Neural cell (in vitro differentiated cells): ENCODE measurements around the gene SQOR. TPM values are rescaled to one million over a fixed set of nuclear protein-coding genes. Genes with fewer than 3 reads are reported as not detected.

ENCODE experiments used
- H2AFZ ChIP-seq: fragments of 200-600, 300-800 bp; sonication (generic), shearing (Covaris generic); 2 replicates; pipeline ENCODE4 v1.6.0; 2014; ENCODE audit warnings: low read depth, mild to moderate bottlenecking, antibody characterized with exemption, low read length, moderate library complexity
- H3F3A ChIP-seq: fragments of 200-600 bp; shearing (Covaris generic); 2 replicates; pipeline ENCODE4 v1.6.1; 2016; ENCODE audit warnings: mild to moderate bottlenecking, moderate library complexity, mixed read lengths, antibody characterized with exemption, low read length; ENCODE audit not compliant: insufficient read depth, poor library complexity, severe bottlenecking
- H3K27ac ChIP-seq: fragments of 200-600, 300-800 bp; sonication (generic), shearing (Covaris generic); 2 replicates; pipeline ENCODE4 v1.5.1; 2014; ENCODE audit warnings: mild to moderate bottlenecking, low read length, moderate library complexity
- H3K27me3 ChIP-seq: fragments of 300-800, 200-600 bp; sonication (generic), shearing (Covaris generic); 2 replicates; pipeline ENCODE4 v1.6.0; 2014; ENCODE audit warnings: mild to moderate bottlenecking, low read depth, low read length, moderate library complexity; ENCODE audit not compliant: insufficient read depth
- H3K36me3 ChIP-seq: fragments of 300-800, 200-600 bp; sonication (generic), shearing (Covaris generic); 2 replicates; pipeline ENCODE4 v1.5.1; 2014; ENCODE audit warnings: mild to moderate bottlenecking, antibody characterized with exemption, low read length, moderate library complexity; ENCODE audit not compliant: insufficient read depth
- H3K4me2 ChIP-seq: fragments of 300-800, 200-600 bp; sonication (generic), shearing (Covaris generic); 2 replicates; pipeline ENCODE4 v1.6.0; 2014; ENCODE audit warnings: mild to moderate bottlenecking, low read length
- H3K4me3 ChIP-seq: fragments of 300-800, 200-600 bp; sonication (generic), shearing (Covaris generic); 2 replicates; pipeline ENCODE4 v1.5.1; 2014; ENCODE audit warnings: mild to moderate bottlenecking, low read length, moderate library complexity
- H3K79me2 ChIP-seq: fragments of 200-600 bp; shearing (Covaris generic); replicated peaks from 2 replicates; pipeline ENCODE4 v1.6.0; 2014; ENCODE audit warnings: mild to moderate bottlenecking, low read length, moderate library complexity; ENCODE audit not compliant: insufficient read depth
- H3K9ac ChIP-seq: fragments of 300-800, 200-600 bp; sonication (generic), shearing (Covaris generic); 2 replicates; pipeline ENCODE4 v1.6.1; 2016; ENCODE audit warnings: mild to moderate bottlenecking, low read length, mixed read lengths
- H3K9me2 ChIP-seq: fragments of 200-600 bp; shearing (Covaris generic); 2 replicates; pipeline ENCODE4 v1.6.1; 2016; ENCODE audit warnings: mild to moderate bottlenecking, low read length, mixed read lengths; ENCODE audit not compliant: insufficient read depth
- H3K9me3 ChIP-seq: fragments of 200-600, 300-800 bp; sonication (generic), shearing (Covaris generic); 2 replicates; pipeline ENCODE4 v1.6.1; 2016; ENCODE audit warnings: mild to moderate bottlenecking, mixed run types, low read length, moderate library complexity, mixed read lengths
- H4K20me1 ChIP-seq: fragments of 200-600 bp; shearing (Covaris generic); 2 replicates; pipeline ENCODE4 v1.6.1; 2016; ENCODE audit warnings: mild to moderate bottlenecking, mixed run types; ENCODE audit not compliant: insufficient read depth
- EP300 ChIP-seq: fragments of 450-650 bp; conservative IDR thresholded peaks from 2 replicates; pipeline ENCODE4 v1.6.1; 2014; ENCODE audit warnings: antibody characterized with exemption, mild to moderate bottlenecking, moderate library complexity; ENCODE audit not compliant: poor library complexity, severe bottlenecking
- EZH2 ChIP-seq: fragments of 200-600, 300-800 bp; shearing (Covaris generic), sonication (generic); IDR thresholded peaks from 2 replicates; pipeline ENCODE4 v1.6.1; 2014; ENCODE audit warnings: antibody characterized with exemption, low read length, borderline replicate concordance, mild to moderate bottlenecking; ENCODE audit not compliant: insufficient read depth, poor library complexity, severe bottlenecking
- MXI1 ChIP-seq: fragments of 450-650 bp; conservative IDR thresholded peaks from 2 replicates; pipeline ENCODE4 v1.6.1; 2014; ENCODE audit warnings: antibody characterized with exemption, mild to moderate bottlenecking; ENCODE audit not compliant: poor library complexity, severe bottlenecking
- POLR2AphosphoS5 ChIP-seq: IDR thresholded peaks from 2 replicates; pipeline ENCODE4 v1.6.1; 2012
- RAD21 ChIP-seq: fragments of 450-650 bp; conservative IDR thresholded peaks from 2 replicates; pipeline ENCODE4 v1.6.1; 2014; ENCODE audit warnings: antibody characterized with exemption, mild to moderate bottlenecking, moderate library complexity
- SMC3 ChIP-seq: fragments of 450-650 bp; conservative IDR thresholded peaks from 2 replicates; pipeline ENCODE4 v1.6.1; 2014; ENCODE audit warnings: antibody characterized with exemption, mild to moderate bottlenecking, moderate library complexity; ENCODE audit not compliant: poor library complexity
- TAF1 ChIP-seq: IDR thresholded peaks from 2 replicates; pipeline ENCODE4 v1.6.1; 2012; ENCODE audit warnings: low read depth
- polyA plus RNA-seq: library from polyadenylated mRNA; depleted of rRNA; stranded (reverse); fragments of >200 nt; gene quantifications from 2 replicates; pipeline ENCODE4 v1.2.3, GENCODE V29; 2014
- TF ChIP-seq, protein P1 (sequence below): fragments of 450-650 bp; IDR thresholded peaks from 2 replicates; pipeline ENCODE4 v1.5.1; 2014; ENCODE audit warnings: antibody characterized with exemption, mild to moderate bottlenecking, moderate library complexity; ENCODE audit not compliant: poor library complexity, severe bottlenecking
- TF ChIP-seq, protein P2 (sequence below): IDR thresholded peaks from 2 replicates; pipeline ENCODE4 v1.6.1; 2012; ENCODE audit warnings: borderline replicate concordance

SQOR gene
- polyA plus RNA-seq, 1 donor from 2014 or later = not detected

DNA sequence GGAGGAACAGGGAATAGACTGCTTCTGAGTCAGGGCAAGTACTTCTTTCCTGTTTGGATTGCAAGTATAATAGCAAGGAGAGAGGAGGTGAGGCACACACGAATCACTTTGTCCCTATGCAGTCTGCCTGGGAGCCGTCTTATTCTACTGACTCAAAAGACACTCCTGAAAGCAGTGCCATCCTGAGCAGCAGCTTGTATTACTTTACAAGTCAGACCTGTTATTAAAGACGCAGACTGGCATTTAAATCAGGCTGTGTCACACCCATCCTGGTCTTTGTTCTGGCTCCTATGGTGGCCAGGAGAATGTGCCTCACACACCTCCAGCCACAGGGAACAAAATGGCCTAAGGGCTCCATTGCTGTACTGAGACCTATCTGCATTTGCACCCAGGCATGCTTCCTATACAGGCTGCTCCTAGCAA is 17.9 kb upstream of the SQOR start:
- no peak overlapping the region for H3K4me2 ChIP-seq

DNA sequence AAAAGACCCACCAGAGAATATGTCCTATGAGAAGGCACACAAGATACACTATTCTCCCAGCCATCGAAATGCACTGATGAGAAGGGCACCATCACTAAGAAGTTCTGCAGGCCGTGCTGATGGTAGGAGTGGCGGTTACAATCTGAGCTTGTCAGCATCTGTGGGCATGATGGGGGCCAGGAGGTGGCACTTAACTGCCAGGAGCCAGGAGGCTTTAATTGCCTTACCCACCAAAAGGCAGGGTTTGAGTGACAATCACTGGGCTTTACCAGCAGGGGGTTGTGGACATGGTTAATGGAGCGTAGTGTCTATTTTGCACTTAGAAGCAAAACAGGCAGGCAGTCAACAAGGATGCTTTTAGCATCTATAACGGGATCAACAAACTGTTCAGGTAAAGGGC is 16.0 kb upstream of the SQOR start:
- no peaks in the 10 kb centered on the region for H3F3A ChIP-seq
- no peak overlapping the region for H3K27ac ChIP-seq
- no peak overlapping the region for H3K4me2 ChIP-seq
- no peaks in the 10 kb centered on the region for H4K20me1 ChIP-seq
- H3K36me3 ChIP-seq = no peaks in the 10 kb centered on the region
- no peak for TF ChIP-seq EZH2
- TF ChIP-seq, protein P1, sequence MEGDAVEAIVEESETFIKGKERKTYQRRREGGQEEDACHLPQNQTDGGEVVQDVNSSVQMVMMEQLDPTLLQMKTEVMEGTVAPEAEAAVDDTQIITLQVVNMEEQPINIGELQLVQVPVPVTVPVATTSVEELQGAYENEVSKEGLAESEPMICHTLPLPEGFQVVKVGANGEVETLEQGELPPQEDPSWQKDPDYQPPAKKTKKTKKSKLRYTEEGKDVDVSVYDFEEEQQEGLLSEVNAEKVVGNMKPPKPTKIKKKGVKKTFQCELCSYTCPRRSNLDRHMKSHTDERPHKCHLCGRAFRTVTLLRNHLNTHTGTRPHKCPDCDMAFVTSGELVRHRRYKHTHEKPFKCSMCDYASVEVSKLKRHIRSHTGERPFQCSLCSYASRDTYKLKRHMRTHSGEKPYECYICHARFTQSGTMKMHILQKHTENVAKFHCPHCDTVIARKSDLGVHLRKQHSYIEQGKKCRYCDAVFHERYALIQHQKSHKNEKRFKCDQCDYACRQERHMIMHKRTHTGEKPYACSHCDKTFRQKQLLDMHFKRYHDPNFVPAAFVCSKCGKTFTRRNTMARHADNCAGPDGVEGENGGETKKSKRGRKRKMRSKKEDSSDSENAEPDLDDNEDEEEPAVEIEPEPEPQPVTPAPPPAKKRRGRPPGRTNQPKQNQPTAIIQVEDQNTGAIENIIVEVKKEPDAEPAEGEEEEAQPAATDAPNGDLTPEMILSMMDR = no peak
- TF ChIP-seq, protein P2, sequence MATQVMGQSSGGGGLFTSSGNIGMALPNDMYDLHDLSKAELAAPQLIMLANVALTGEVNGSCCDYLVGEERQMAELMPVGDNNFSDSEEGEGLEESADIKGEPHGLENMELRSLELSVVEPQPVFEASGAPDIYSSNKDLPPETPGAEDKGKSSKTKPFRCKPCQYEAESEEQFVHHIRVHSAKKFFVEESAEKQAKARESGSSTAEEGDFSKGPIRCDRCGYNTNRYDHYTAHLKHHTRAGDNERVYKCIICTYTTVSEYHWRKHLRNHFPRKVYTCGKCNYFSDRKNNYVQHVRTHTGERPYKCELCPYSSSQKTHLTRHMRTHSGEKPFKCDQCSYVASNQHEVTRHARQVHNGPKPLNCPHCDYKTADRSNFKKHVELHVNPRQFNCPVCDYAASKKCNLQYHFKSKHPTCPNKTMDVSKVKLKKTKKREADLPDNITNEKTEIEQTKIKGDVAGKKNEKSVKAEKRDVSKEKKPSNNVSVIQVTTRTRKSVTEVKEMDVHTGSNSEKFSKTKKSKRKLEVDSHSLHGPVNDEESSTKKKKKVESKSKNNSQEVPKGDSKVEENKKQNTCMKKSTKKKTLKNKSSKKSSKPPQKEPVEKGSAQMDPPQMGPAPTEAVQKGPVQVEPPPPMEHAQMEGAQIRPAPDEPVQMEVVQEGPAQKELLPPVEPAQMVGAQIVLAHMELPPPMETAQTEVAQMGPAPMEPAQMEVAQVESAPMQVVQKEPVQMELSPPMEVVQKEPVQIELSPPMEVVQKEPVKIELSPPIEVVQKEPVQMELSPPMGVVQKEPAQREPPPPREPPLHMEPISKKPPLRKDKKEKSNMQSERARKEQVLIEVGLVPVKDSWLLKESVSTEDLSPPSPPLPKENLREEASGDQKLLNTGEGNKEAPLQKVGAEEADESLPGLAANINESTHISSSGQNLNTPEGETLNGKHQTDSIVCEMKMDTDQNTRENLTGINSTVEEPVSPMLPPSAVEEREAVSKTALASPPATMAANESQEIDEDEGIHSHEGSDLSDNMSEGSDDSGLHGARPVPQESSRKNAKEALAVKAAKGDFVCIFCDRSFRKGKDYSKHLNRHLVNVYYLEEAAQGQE = no peak
- no peak for TF ChIP-seq MXI1
- TF ChIP-seq TAF1 = no peak
- no peak for TF ChIP-seq SMC3
- no peak for TF ChIP-seq POLR2AphosphoS5
- no peak for TF ChIP-seq EP300
- no peak for TF ChIP-seq RAD21
- H3K27me3 ChIP-seq = no peaks in the 10 kb centered on the region
- no peaks in the 10 kb centered on the region for H3K9me2 ChIP-seq
- H2AFZ ChIP-seq = no peak overlapping the region
- H3K9ac ChIP-seq = no peak overlapping the region
- no peaks in the 10 kb centered on the region for H3K9me3 ChIP-seq
- H3K79me2 ChIP-seq = no peaks in the 10 kb centered on the region
- no peak overlapping the region for H3K4me3 ChIP-seq

More for the DNA sequence above, 17.9 kb upstream of the SQOR start:
- Histone ChIP-seq H3K9me2 (no peaks in the 10 kb centered on the region), H3K27me3 (no peaks in the 10 kb centered on the region), H2AFZ (no peak overlapping the region), H3K27ac (no peak overlapping the region), H4K20me1 (no peaks in the 10 kb centered on the region), H3K79me2 (no peaks in the 10 kb centered on the region), H3K9ac (no peak overlapping the region), H3K9me3 (no peaks in the 10 kb centered on the region), H3F3A (no peaks in the 10 kb centered on the region), H3K36me3 (no peaks in the 10 kb centered on the region), H3K4me3 (no peak overlapping the region)
- TF ChIP-seq, protein P2 = no peak
- TF ChIP-seq EZH2 = no peak
- TF ChIP-seq, protein P1 = no peak
- no peak for TF ChIP-seq MXI1
- no peak for TF ChIP-seq POLR2AphosphoS5
- TF ChIP-seq EP300 = no peak
- TF ChIP-seq SMC3 = no peak
- TF ChIP-seq TAF1 = no peak
- TF ChIP-seq RAD21 = no peak
